Testis (tissue), 3 donors: ENCODE measurements around the gene TNFRSF14. TPM values are rescaled to one million over a fixed set of nuclear protein-coding genes. Genes with fewer than 3 reads are reported as not detected.

Source experiments
- DNase-seq: peaks from one replicate; pipeline ENCODE4 v3.0.0-alpha.2; 2019
- H3K27ac ChIP-seq, 2 donors: fragments of 200-600 bp; sonication (generic); one replicate each; pipeline ENCODE4 v1.5.1; 2019
- H3K27me3 ChIP-seq: fragments of 200-600 bp; sonication (generic); one replicate; pipeline ENCODE4 v1.5.1; 2019
- H3K36me3 ChIP-seq: fragments of 200-600 bp; sonication (generic); one replicate; pipeline ENCODE4 v1.5.1; 2017; ENCODE audit warnings: low read depth; ENCODE audit errors: missing control alignments
- H3K4me1 ChIP-seq: fragments of 200-600 bp; sonication (generic); one replicate; pipeline ENCODE4 v1.5.1; 2019
- H3K4me3 ChIP-seq, 2 donors: fragments of 200-600 bp; sonication (generic); one replicate each; pipeline ENCODE4 v1.5.1; 2017 to 2019
- H3K9me3 ChIP-seq: fragments of 200-600 bp; sonication (generic); one replicate; pipeline ENCODE4 v1.5.1; 2017
- POLR2A ChIP-seq: fragments of 450-650 bp; IDR thresholded peaks from one replicate; pipeline ENCODE4 v1.6.1; 2017; ENCODE audit warnings: antibody characterized with exemption, mild to moderate bottlenecking, moderate library complexity
- WGBS, 2 donors: methylation state at CpG; one replicate each; pipeline ENCODE4 v1.1.5; 2018; 5-methylcytosine and 5-hydroxymethylcytosine counted together
- intact Hi-C: fragments of 100-400 bp; cut with DNase I; formaldehyde crosslinking; loops from one replicate; pipeline ENCODE4 v1.15.1; 2023; ENCODE audit warnings: low total_unique reads
- polyA plus RNA-seq: library from polyadenylated mRNA; stranded (reverse); fragments of 350-450 nt; fragmentation: Illumina TruSeq; extraction: RNeasy Lipid Tissue Mini Kit (QIAGEN cat#74804); gene quantifications from one replicate; pipeline ENCODE4 v1.2.3, GENCODE V29; 2014; ENCODE audit warnings: low read depth, low replicate concordance; ENCODE audit not compliant: insufficient read depth
- total RNA-seq, 2 donors: library from RNA; depleted of rRNA; stranded (reverse); fragments of >200 nt; gene quantifications; one replicate each; pipeline ENCODE4 v1.2.3, GENCODE V29; 2016
- TF ChIP-seq, protein P1 (sequence below), 3 experiments: fragments of 450-650 bp in 2 of 3; fragments of 200-600 bp in 1 of 3; sonication (generic) in 1 of 3; IDR thresholded peaks; one replicate each; pipeline ENCODE4 v1.5.1; 2016 to 2019; ENCODE audit warnings: antibody characterized with exemption in 3 of 3, mild to moderate bottlenecking in 2 of 3, moderate library complexity in 1 of 3

The TNFRSF14 gene
- total and polyA plus RNA-seq, 3 donors from 2014 or later, result 26.0 to 45.1 (median 39.0) TPM

DNA sequence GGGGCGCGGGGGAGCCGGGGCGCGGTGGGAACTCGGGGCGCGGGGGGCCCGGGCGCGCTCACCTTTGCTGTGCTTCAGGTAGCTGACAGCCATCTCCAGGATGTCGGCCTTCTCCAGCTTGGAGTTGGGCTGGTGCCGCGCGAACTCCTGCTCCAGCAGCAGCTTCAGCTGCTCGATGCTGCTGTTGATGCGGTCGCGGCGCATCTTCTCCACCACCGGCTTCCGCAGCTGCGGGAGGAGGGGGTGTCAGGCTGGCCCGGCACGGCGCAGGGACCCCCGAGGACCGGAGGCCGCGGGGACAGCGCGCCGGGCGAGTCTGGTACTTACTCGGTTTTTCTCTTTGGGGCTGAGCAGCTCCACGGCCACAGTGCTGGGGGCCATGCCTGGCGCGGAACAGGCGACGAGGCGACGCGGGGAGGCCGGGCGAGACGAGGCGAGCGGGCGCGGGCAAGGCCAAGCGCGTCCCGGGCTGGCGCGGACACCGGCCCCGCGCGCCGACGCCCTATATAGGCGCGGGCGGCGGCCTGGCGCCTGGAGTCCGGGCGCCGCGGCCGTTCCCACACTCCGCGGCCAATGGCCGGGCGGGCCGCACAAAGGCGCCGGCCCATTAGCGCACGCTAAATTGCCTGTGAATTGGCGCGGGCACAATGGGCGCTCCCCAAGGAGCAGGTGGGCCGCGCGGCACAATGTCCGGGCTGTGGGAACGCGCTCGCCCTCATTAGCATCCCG, 26.2 kb upstream of the TNFRSF14 start, which contains the start of gene HES5:
TSS of gene HES5 (minus strand) at position 480 of the 729 bp plus-strand sequence. CDS start at position 381, 99 bp downstream.
- 5% methylated on average over 62 of the region's 91 CpGs; no CpG with 5 or more reads in 1 of the 2 donors for WGBS, 2 donors
- Histone ChIP-seq H3K4me1 (peaks cover 41% of the 10 kb centered on the region), H3K27me3 (no peaks in the 10 kb centered on the region), H3K36me3 (no peaks in the 10 kb centered on the region), H3K9me3 (no peaks in the 10 kb centered on the region), H3K4me3 (peak within 1 kb of the TSS in 1 of 2 donors; percentile 12), H3K27ac (no peak within 1 kb of the TSS)
- DNase-seq, result no peak
- intact Hi-C loops, result loop anchor here (5.0 kb wide), 1 partner anchor 113 kb away; no protein-coding TSS in a partner anchor
- TF ChIP-seq, protein P1, sequence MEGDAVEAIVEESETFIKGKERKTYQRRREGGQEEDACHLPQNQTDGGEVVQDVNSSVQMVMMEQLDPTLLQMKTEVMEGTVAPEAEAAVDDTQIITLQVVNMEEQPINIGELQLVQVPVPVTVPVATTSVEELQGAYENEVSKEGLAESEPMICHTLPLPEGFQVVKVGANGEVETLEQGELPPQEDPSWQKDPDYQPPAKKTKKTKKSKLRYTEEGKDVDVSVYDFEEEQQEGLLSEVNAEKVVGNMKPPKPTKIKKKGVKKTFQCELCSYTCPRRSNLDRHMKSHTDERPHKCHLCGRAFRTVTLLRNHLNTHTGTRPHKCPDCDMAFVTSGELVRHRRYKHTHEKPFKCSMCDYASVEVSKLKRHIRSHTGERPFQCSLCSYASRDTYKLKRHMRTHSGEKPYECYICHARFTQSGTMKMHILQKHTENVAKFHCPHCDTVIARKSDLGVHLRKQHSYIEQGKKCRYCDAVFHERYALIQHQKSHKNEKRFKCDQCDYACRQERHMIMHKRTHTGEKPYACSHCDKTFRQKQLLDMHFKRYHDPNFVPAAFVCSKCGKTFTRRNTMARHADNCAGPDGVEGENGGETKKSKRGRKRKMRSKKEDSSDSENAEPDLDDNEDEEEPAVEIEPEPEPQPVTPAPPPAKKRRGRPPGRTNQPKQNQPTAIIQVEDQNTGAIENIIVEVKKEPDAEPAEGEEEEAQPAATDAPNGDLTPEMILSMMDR (IDR thresholded peaks at IDR 0.05), result no peak
- no peak for TF ChIP-seq POLR2A

DNA sequence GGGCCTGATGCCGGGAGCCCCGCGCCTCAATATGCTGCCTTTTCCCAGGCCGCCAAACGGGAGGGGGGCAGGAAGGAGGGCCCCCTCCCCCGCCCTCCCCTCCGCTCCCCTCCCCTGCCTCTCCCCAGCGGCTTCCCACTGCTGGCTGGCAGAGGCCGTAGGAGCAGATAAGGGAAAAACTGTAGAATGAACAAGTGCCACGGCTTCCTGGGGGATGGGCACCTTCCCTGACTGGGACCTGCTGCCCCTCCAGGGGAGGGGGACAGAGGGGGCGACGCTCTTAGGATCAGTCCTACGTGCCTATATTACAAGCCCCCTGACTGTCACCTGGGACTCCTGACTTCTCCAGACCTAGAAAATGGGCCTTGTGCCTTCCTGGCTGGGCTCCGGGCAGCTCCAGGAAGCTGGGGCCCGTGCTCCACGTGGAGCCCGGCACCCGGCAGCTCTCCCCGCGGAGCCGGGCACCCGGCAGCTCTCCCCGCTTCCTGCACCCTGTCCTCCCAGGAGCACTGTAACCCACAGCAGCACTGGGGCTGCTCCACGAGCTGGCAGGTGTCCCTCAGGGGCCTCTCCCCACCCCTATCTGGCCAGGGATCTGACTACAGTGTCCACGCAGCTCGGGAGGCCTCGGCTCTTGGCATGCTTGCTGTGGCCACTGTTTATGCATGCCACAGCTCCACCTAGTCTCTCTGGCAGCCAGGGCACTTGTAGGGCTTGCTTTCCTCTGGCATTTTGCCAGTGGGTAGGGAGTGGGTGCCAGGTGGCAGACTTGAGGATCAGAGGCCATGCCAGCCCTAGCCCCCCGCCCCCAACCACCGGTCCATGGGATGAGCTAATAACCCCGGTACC, 25.4 kb upstream of the TNFRSF14 start:
- 0 to 22% methylated on average over 4 to 24 of the region's 30 CpGs for WGBS, 2 donors
- Histone ChIP-seq H3K4me1 (peaks cover 36% of the 10 kb centered on the region), H3K36me3 (no peaks in the 10 kb centered on the region), H3K27ac (no peak overlapping the region), H3K9me3 (no peaks in the 10 kb centered on the region), H3K4me3 (no peak overlapping the region), H3K27me3 (no peaks in the 10 kb centered on the region)
- intact Hi-C loops, result loop anchor here (5.0 kb wide), 1 partner anchor 113 kb away; no protein-coding TSS in a partner anchor
- TF ChIP-seq, protein P1 (IDR thresholded peaks at IDR 0.05), result no peak
- TF ChIP-seq POLR2A, result no peak
- no peak for DNase-seq

DNA sequence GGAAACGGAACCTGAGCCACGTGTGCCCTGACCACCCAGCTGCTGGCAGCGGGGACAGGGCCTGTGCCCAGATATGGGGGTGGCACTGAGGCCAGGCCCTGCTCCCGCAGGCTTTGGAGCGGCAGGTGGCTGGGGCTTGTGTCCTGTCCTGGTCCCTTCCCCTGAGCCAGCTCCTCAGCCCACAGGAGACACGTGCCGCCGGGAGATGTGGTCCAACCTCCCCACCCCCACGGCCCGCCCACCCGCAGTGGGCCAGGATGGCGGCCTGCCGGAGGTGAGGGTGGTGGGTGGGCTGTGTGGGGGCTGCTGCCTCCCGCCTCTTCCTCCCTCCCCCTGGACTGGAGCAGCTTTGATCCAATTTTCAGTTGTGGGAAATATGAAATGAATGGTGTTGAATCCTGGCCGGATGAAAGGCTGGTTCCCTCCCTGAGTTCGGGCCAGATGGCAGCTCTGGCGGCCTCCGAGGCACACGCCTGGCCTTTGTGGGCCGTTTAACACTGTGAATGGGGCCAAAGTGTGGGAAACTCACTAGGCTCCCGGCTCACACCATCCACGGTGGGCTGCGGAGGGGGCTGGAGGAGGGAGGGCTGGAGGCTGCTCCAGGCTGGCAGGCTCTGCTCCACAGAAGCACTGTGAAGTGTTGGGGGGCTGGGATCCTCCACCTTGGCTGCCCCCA, 23.5 kb upstream of the TNFRSF14 start:
- H3K4me1 ChIP-seq, result peaks cover 24% of the 10 kb centered on the region
- DNase-seq, result no peak
- no peaks in the 10 kb centered on the region for H3K9me3 ChIP-seq
- TF ChIP-seq, protein P1 (IDR thresholded peaks at IDR 0.05), result no peak
- TF ChIP-seq POLR2A, result no peak
- intact Hi-C loops, result loop anchor here (5.0 kb wide), 1 partner anchor 115 kb away; no protein-coding TSS in a partner anchor
- H3K27me3 ChIP-seq, result no peaks in the 10 kb centered on the region
- H3K4me3 ChIP-seq, result no peak overlapping the region
- H3K36me3 ChIP-seq, result no peaks in the 10 kb centered on the region
- H3K27ac ChIP-seq, result no peak overlapping the region
- WGBS, 2 donors, result 75 to 84% methylated on average over 5 to 20 of the region's 23 CpGs

DNA sequence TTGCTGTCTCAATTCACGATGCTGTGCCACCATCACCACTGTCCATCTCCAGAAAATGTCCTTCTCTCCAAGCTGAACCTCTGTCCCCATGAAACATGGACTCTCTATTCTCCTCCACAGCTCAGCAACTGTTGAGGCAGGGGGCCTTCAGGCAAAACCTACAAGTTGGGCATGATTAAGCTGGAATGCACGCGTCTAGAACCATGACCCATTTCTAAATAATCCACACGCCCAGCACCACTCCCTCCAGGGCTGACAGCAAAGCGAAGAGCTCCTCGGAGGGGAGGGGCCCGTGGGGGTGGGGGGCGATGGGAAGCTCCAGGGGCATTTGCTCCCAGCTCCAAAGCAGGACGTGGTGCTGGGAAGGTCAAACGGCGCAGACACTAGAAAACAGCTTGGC, 22.8 kb upstream of the TNFRSF14 start:
- H3K36me3 ChIP-seq, result no peaks in the 10 kb centered on the region
- H3K27ac ChIP-seq, result no peak overlapping the region
- WGBS, 2 donors, result 75 to 87% methylated on average over 11 of the region's 11 CpGs
- H3K9me3 ChIP-seq, result no peaks in the 10 kb centered on the region
- H3K4me1 ChIP-seq, result peaks cover 17% of the 10 kb centered on the region
- TF ChIP-seq POLR2A, result no peak
- TF ChIP-seq, protein P1 (IDR thresholded peaks at IDR 0.05), result no peak
- intact Hi-C loops, result loop anchor here (5.0 kb wide), 1 partner anchor 116 kb away; no protein-coding TSS in a partner anchor
- no peaks in the 10 kb centered on the region for H3K27me3 ChIP-seq
- DNase-seq, result no peak
- H3K4me3 ChIP-seq, result no peak overlapping the region
